GM10847 (cell line): ENCODE results near the gene CAMK2D.

Source experiments
- POLR2A ChIP-seq: IDR thresholded peaks from 2 replicates; pipeline ENCODE4 v1.6.1; 2011; ENCODE audit not compliant: insufficient read length; ENCODE audit errors: extremely low read depth

Gene CAMK2D

DNA sequence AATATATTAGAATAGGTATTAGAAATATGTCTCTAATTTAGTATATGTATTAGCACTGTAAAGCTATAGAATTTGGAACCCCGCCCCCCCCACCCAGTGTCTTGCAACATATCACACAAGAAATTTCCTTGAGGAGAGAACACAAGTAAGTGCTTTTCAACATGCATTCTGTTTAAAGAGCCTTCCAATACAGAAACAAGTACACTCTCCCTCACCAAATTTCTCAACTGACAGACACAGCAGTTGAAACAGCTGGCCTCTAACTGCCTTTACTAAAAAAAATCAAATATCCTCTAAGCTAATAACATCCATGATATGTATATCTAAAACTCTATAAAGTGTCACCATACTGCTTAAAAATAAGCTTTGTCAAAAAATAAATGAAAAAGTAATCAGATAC lies 12.4 kb downstream of the CAMK2D start:
- TF ChIP-seq POLR2A, result no peak

GRCh38 chr4:113747949-113748348 lies 13.6 kb downstream of the CAMK2D start:
- no peak for TF ChIP-seq POLR2A

DNA sequence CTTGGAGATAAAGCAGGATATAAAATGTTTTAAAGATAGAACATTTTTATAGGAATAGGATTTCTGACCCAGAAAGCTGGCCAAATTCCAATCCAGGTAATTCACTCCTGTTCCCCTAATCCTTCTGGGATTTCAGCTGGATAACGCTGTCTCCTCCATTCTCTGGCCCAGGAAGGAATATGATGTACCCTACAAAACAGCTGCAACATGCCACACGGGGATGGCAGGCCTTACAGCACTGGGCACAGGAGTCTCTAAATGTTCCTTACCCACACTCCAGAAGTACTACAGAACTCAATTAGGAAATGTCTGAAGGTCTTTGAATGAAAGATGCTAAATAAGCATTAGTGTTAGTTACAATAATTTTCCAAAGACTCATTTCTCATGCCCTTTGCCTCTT lies 15.8 kb downstream of the CAMK2D start:
- TF ChIP-seq POLR2A, result no peak

DNA sequence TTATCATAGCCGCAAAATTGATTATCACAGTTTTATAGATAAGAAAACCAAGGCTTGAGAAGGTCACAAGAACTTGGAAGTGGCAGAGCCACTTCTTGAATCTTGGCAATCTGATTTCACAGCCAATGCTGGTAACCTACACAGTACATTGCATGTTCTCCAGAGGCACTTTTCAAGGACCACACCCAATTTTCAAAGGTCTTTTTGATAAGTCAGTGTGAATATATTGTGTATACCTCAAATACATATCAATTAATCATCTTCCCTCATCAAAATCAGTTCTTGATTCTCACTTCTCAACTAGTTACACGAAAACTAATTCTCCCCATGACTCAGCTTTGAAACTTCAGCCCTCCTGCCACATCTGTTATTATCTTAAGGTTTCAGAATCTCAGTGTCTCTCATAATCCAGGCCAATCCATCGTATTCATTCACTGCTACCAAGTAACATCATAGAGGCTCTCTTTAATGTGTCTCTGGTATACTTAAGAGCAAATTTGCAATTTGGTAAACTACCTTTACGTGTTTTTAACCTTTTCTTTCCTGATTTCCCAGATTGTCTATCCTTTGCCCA lies 16.8 kb downstream of the CAMK2D start:
- no peak for TF ChIP-seq POLR2A

GRCh38 chr4:113743690-113744089 lies 17.8 kb downstream of the CAMK2D start:
- no peak for TF ChIP-seq POLR2A

- TF ChIP-seq POLR2A, result no peak
Observed at GRCh38 chr4:113742643-113743042, 18.9 kb downstream of the CAMK2D start.

DNA sequence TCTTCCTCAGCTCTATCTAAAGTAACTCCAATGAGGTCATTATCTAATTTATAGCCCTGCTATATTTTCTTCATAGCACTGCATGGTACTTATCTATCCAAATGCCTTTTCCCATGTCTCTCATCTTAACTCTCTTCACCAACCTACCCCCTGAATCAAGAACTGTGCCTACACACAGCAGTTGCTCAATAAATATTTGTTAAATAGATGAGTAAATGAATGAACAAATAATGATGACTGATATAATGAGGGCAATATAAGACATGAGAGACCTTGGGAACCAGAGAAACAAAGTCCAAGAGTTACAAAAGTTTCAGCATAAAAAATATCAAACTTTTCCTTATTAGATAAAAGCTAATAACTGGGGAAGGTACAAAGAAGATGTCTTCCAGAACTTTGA lies 19.6 kb downstream of the CAMK2D start:
- no peak for TF ChIP-seq POLR2A

- TF ChIP-seq POLR2A, result no peak
Observed at GRCh38 chr4:113740857-113741379, 20.6 kb downstream of the CAMK2D start.

DNA sequence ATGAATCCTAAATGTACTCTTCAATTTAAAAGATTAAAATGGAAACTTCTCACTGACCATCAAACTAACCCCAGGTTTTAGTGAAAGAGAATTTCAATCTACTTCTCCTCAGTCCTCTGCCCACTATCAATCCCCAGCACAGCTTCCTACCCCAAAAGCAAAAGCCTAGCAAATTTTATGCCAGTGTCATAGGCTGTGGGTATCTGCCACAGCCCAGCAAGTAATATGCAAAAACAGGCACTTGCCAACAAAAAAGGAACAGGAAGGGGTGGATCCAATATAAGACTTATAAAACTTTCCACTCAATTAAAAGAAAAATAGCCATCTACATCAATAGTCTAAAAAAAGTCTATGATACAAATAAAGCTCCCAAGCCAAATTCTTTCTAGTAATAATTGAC lies 22.3 kb downstream of the CAMK2D start:
- no peak for TF ChIP-seq POLR2A

DNA sequence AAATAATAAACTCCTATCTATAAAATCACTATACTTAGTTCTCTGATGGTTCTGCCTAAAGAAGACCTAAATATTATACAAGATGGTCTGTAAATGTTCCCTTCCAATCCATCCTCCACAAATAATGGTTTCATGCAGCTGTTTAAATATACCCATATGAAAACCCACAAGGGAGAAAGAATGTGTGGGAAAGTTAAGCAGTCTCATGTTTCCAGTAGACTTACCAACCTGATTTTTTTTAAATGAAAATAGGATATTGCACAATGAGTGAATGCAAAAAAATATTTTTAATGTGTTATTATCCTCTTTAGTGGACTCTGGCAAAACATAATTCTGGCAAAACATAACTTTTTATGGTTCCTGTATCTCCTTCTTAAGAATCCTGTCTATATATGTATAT lies 23.3 kb downstream of the CAMK2D start:
- TF ChIP-seq POLR2A, result no peak

GRCh38 chr4:113733685-113734084 lies 27.9 kb downstream of the CAMK2D start:
- TF ChIP-seq POLR2A, result no peak

- no peak for TF ChIP-seq POLR2A
Observed at GRCh38 chr4:113732967-113733527, 28.5 kb downstream of the CAMK2D start.

DNA sequence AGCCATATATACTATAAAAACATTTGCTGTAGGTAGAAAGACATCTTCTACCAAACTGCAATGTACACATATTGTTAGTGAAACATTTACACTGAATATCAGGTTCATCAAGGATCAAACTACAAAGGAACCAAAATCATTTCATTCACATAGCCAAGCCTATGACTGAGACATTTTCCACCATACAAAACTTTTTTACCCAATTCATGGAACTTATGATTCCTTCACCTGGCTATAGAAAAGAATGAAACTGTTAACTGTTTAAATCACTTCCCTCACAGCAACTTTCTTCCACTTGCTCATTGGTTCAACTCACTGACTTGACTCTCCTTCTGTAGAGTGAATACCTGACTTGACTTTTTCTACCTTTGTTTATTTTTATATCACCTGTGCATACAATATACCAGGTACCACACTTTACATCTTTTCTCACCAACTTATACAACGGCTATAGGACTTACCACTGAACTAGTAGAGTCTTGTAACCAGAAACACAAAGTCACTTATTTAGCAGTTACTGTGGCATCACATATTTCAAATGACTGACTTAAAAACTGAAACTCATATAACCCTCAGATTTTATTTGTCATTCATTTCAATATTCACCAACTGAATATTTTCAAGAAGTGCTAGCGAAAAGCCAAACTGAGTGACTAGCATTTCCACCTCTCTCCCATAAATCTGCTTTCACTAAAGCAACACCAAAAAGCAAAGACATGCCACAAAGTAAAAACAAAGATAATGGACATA lies 30.9 kb downstream of the CAMK2D start:
- TF ChIP-seq POLR2A, result no peak

DNA sequence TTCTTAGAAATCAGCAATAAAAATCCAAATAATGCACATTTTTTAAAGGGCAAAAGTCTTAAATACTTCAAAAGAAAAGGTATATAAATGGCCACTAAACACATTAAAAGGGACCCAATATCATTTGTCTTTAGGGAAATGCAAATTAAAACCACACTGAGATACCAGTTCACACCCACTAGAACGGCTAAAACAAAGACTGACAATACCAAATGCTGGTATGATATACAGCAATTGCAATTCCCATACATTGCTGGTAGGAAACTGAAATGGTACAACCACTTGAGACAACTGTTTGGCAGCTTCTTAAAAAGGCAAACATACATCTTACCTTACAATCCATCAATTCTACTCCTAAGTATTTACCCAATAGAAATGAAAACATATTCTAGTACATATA lies 33.7 kb downstream of the CAMK2D start:
- TF ChIP-seq POLR2A, result no peak

- no peak for TF ChIP-seq POLR2A
Observed at GRCh38 chr4:113725963-113726362, 35.6 kb downstream of the CAMK2D start.

- no peak for TF ChIP-seq POLR2A
Observed at GRCh38 chr4:113718252-113718651, 43.3 kb downstream of the CAMK2D start.
